Inflammatory macrophage treated with lipopolysaccharide for 1 hour (primary cell): ENCODE measurements around the gene TRMT1.

Source experiments
- DNase-seq, 2 donors: peaks; one replicate each; pipeline ENCODE4 v3.0.0-alpha.2; 2020 to 2022

TRMT1 gene

DNA sequence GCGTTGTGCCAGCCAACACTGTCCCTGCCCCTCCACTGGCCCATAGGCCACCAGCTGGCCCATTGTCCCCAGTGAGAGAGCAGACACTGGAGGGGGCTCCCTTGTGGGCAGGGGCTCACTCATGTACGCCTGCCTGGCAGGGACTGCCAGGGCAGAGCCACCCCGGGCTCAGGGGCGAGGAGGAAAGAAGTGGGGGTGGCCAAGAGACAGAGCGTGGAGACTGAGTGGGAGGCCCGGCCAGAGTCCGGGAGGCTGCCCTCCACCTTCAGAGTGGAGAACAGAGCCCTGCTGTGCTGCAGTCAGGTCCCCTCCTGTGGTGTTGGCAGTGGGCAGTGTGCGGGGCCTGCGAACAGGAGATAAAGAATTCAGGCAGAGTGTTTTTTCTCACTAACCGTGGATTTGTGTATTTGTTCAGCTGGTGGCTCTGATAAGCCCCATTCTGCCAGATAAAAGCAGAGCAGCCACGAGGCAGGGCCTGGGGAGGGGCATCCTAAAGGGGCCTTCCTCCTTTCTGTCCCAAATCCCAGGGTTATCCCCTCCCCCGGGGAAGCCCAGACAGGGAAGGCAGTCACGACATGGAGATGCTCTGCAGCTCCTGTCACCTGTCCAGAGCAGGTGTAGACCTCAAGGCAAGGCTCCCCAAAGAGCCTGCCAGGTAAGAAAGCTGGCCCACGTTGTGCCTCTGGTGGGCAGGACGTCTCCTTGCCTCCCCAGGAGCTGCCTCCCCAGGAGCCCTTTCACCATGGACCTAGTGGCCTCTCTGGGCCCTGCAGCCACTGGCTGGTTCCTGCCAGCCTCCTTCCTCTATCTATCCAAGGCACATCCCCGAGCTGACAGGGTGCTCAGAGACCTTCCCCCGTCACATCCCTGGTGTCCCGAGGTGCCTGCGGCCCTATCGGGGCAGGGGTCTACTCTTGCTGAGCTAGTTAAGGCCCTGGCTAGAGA lies 46.9 kb downstream of the TRMT1 start:
- DNase-seq, result no peak

DNA sequence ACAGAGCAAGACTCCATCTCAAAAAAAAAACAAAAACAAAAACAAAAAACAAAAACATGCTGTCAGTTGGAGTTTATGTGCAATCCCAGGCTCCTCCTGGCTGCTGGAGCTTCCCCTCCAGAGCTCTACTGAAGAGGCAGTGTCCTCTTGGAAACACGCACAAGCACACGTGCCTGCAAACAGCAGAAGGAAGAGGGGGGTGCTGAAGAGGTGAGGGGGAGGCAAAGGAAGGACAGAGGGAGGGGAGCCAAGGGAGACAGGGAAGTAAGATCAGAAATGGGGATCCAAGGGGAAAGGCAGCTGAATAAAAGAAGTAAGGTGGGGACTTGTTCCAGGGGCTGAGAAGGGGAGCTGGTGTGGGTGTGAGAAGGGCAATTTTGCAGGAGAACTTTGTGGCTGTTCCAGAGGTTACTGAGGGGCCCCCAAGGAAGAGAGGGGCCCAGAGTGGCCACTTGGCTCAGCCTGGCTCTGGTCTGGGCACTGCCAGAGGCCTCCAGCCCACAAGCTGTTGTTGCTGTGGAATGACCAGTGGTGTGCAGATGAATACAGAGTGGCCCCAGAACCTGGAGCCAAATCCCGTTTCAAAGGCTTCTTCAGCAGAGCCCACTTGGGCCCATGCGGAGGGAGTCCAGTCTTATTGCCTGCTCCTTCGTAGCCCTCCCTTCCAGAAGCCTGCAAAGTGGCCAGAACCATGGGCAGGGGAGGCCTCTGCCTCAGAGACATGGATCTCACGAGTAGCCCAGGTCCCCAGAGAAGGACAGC lies 48.3 kb downstream of the TRMT1 start:
- DNase-seq, result no peak

DNA sequence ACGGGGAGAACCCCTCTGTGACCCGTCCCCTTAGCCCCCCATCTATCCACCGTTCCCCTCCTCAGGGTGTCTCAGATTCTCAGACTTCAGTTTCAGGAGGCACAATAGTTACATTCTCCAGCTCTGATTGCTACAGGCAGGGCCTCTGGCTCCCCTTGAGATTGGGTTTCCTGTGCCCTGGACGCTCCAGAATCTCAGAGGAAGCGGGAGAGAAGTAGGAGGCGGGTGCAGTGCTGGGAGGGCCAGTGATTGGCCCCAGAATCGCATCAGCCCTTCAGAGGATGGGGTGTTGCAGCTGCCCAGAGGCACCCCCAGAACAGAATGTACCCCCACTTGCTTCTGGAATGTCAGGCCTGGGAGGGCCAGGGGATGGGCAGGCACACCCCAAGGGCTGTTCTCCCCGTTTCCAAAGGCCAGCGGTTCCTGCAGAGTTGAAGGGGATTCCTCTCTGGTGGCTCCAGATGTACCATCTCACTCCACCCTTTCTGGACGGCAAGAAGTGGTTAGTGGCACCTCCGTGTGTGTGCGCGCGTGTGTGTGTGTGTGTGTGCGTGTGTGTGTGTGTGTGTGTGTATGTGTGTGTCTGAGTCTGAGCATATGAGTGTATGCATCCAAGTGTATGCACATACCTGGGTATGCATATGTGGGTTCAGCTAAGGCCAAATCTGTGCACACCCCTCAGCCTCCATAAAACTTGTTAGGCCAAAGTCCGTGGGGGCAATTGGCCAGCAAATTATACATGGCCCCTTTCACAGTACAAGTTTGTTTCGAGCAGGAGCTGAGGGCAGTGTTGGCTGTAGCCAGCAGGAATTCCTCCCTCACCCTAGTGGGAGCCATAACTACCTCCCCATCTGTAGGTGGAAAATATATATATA lies 49.4 kb downstream of the TRMT1 start:
- no peak for DNase-seq

DNA sequence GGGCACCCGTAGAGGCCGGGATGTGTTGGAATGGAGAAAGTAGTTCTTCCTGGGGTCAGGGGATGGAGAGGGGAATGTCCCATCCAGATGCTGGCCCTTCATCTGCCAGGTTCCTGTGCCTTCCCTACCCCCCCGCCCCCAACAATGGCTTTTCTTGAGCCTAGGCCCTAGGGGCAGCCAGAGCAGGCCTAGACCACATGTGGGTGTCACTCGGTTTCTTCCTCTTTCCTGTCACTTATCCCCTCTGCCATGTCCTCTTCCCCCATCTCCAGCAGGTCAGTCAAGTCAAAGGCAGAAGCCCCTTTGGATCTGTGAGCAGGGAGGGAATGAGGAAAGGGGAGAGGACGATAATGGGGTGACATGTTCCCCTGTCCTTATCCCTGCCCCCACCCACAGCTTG lies 50.3 kb downstream of the TRMT1 start:
- peak in 1 of 2 donors; percentile 15 for DNase-seq

DNA sequence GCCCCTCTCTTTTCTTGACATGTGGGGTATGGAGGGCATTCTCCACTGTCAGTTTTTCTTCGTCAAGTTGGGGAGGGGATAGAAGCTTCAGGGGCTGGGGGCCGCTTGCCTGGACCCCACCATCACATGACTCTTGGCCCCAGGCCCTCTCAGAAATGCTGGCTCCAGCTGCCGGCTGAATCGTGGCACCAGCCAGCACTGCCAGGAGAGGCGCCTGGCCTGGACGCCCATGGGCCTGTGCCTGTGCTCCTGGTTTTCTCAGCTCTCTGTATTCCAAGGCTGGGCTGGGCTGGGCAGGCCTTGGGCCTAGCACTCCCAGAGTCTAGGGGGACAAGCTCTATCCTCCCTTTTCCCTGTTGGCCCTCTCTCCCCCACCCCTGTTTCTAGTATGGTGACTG lies 52.4 kb downstream of the TRMT1 start:
- no peak for DNase-seq

DNA sequence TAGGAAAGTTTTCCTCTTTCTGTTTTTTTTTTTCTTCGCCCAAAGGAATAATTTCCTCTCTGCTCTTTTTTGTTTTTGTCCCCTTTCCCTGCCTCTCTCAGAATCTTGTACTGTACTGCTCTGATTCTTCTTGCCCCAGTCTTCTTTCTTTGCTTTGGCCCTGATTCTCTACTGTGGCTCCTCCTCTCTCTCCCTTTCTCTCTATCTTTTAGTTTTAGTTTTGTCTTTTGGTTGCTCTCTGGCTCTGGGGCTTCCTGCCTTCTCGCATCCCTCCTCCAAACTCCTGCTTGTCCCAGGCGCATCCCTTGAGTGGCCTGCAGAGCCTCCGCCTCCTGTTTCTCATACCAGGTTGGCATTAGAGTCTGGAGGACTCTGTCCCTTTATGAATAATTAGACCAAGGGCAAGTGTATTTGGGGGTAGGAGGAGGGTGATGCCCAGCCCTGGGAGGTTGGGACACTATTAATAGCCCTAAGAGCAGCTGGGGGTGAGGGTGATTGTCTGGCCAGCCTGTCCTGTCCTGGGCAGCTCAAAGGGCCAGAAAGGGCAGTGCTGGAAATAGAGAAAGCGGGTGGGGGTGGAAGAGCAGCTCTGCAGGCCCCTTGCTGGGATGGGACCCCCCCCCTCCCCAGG lies 53.0 kb downstream of the TRMT1 start:
- no peak for DNase-seq

DNA sequence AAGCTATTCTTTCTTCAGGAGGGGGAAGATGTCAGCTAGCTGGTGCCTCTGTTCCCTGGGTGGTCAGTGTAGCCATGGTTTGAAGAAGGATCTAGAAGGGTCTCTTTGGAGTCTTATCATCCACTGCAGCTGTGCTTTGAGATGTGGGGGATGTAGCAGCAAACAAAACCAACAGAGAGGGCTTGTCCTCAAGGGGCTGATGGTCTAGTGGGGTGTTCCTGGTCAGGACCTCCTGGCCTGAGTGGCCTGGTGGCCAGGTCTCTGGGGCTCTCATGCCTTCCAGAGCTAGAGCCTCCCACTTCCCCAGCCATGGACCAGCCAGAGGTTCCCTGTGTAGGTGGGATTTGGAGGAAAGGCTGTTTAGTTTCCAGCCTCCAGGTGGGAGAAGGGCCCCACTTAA lies 54.2 kb downstream of the TRMT1 start:
- DNase-seq, result no peak

DNA sequence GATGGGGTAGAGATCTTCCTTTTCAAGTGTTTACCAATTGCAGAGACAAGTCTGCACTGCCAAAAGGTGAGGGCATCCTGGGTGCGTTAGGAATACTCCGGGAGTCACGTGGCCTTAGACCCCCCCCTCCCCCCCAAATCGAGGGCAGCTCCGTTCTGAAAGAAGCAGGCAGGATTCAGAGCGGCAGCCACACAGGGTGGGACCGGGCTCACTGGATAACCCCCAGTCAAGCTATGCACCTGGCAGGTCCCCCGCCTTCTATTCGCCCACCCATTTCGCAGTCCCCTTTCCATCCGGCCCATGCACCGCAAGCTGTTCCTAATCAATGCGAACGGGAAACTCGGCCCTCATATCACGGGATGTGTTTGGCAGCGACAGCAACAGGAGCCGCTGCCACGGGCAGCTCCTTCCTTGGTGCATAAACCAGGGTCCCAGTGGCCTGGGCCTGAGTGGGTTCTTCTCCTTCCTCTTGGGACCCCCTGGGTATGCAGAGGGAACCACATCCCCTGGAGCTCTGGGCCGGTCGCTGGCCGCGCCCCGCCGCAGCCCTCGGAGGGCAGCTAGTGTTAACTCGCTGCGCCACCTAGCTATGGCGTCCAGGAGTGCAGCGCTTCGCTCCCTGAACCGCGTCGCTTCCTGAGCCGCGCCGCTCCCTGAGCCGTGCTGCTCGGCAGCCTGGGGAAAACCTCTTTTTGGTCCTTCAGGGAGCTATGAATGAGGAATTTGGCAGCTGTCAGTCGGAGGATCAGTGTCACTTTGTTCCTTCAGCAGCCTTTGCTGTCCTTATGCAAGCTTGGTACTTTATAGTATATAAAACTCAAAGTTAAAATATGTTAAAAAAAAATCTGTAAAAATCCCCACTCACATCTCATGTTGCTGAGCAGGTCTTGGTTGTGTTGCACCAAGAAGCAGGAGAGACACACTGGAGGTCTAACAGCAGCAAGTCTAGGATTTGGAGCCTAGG lies 55.3 kb downstream of the TRMT1 start:
- peak; percentile 54 to 95 for DNase-seq

DNA sequence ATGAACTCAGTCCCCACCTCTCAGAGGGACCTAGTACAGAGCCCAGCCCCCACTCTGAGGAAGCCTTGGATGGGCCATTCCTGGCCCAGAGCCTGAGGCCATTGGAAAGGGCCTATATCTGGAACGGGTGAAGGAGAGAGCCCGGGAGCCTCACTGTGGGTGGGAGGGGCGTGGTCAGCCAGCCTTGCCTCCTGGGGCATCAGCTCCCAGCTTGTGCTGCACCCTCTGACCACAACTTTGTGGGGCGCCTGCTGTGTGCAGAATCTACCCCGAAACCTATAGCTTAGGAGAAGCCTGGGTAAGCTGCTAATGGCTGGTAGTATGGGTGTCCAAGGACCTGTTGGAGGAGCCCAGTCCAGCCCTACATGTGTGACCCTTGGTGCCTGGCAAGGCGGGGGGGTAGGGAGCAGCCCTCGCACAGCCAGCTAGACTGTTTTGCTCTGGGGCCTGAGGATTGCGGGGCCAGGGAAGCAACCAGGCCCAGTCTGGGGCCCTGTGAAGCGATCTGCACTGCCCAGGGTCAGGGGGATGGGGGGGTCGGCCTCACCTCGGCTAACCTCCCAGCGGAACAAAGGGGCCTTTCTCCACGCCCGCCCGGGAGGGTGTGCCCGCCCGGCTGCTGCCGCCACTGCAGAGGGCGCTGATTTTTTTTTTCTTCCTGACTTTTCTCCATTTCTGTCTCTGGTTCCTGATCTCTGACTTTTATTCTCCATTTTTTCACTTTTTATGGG lies 56.1 kb downstream of the TRMT1 start:
- DNase-seq, result no peak

DNA sequence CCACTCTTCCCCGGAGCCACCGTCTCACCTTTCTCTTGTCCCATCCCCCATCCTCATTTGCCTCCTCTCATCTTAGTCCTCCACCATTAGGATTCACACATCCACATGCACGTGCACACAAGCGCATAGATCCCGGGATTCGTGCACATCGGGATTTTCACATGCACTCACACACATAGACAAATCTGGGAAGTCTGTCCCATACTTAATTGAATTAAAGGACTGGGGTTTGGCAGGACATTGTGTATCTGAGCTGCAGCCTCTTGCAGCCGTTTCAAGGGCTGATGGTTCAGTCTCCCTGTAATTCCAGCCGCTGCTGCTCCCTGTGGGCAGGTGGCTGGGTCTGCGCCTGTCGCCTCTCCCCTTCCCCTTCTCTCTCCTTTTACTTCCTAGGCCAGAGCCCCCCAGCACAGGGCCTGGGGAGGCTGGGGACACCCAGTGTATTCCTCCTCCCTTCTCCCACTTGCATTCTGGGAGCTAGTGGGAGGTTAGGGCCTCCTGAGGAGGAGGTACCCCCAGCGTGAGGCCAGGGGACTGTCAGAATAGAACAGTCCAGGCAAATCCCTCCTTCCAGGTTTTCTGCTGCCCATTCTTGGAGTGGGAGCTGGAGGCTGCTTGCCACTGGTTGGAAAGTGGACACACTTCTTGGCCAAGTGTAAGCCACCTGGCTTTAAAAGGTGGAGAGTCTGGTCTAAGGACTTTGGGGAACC lies 57.4 kb downstream of the TRMT1 start:
- no peak for DNase-seq

DNA sequence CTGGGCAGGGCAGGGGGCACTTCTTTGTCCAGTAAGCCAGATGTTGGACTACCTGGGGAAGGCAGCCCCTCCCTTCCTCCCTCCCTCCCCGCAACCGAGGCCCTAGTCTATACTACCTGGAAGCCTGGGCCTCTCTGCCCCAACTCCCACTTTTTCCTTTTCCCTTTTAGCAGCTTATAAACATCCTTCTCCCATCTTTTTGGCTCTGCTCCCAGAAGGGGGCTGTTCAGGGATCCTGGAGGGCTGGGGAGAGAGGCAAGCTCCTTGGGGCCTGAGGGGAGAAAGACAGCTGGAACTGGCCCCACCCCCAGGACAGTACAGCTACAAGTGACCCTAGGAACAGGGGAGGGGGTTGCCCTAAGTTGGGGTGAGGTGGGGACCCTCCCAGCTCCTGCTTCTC lies 58.8 kb downstream of the TRMT1 start:
- no peak for DNase-seq

DNA sequence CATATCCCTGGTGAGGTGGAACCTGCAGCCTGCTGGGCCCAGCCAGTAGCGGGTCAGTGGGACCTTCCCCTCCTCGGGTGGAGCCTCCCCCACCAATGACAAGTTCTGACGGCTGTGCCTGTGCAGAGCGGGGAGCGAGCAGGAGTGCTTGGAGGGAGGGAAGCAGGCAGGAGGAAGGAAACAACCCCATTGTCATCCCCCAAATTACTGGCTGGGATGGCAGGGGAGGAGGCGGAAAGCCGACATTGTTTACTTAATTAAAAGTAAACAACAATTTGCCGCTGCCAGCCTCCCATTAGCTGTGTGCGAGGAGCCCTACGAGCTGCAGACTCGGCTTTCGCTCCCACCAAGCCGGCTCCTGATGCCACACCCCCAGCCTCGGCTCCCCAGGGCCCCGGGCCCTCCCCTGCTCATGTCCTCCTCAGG lies 59.4 kb downstream of the TRMT1 start:
- no peak for DNase-seq

DNA sequence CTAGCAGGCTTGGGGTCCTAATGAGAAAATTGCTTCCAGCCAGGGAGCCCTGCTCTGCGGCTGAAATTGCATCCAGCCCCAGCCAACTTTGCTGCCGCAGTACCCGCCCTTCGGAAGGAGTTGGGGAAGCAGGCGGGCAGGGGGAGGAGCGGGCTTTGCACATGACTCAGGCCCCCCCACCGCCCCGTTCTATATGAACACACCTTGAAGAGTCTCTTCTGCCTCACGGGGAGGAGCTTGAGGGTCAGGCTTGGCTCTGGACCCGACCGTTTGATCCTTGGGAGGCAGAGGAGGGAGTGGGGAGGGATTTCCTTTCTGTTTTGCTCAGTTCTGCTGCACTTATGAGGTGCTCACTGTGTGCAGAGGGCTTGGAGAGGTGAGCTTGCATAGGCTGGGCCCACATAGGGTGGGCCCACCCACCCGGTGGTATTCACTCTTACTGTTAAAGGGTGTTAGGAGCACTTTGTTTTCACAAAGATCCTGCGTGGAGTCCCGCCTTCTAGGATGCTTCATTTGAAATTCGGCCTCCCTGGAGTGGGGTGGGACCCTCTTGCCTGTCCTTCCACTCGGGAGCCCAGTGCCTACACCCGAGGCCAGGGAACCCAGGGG lies 60.4 kb downstream of the TRMT1 start:
- no peak for DNase-seq

DNA sequence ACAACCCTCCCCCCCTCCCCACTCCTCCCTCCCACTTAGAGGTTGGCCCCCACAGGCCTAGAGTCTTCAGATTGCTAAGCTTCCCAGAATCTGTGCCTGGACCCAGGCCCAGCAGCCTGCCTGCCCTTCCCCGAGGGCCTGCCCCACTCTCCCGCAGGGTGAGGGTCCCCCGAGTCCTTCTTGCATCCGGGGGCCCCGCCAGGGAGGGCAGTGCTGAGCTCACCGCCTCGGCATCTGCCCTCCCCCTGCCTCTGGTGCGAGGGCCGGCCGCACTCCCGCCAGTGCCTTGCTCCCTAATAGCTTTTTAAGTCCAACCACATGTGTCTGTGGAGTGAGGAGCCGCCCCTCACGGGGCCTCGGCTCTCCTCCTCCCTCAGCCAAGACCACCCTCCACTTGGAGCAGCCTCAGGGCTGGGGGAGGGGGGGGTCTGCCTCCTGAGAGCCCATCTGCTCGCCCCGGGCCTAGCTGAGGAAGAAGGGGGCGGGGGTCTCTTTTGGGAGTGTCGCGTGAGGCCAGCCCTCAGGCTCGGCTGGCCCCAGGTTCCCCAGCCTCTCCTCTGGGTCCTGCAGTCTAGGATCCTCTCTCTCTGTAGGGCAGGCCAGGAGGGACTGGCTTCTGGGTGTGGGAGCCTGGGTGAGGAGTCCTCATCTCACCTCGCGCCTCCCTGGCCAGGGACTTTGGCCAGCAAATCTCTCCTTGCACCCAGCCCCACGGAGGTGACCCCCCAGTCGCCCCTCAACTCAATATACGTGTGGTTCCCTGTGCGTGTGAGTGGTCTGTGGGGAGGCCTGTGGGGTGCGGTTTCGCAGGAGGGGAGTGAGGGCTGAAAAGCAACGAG lies 61.1 kb downstream of the TRMT1 start:
- DNase-seq, result no peak
